Measurements from ENCODE around the gene CR2. TPM values are rescaled to one million over a fixed set of nuclear protein-coding genes. Genes with fewer than 3 reads are reported as not detected.

The CR2 gene
- total RNA-seq, 1 experiment from 2014 or later: 1.8 TPM

DNA sequence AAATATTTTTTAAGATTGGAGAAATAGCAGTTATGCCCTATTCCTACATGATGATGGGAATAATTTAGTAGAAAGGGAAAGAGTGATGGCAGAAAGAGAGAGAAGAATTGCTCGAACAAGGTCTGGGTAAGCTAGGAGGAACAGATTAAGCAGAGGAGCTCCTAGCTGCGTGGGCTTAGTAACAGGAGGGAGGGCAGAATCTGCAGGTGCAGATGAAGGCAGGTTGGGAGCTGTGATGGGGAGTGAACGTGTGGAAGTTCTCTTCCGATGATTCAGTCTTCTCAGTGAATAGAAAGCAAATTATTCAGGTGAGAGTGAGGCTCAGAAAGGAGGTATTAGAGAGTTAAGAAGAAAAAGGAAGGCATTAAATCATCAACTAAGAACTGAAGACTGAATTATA lies 33.5 kb downstream of the CR2 start:
- no peak overlapping the region for H4K91ac ChIP-seq (ENCODE audit: insufficient read length, low read depth, low read length)
- H3K27ac Mint-ChIP-seq: no peak overlapping the region

More for the DNA sequence above, 33.5 kb downstream of the CR2 start:
- Histone ChIP-seq H2AK5ac (ENCODE audit: insufficient read length, low read length) (no peak overlapping the region), H2BK20ac (ENCODE audit: low read depth, low read length, poor library complexity, severe bottlenecking) (no peak overlapping the region), H3K4me1 (ENCODE audit: insufficient read depth, low read length) (no peaks in the 10 kb centered on the region), H3T11ph (ENCODE audit: low read length) (no peak overlapping the region), H3K4me2 (ENCODE audit: insufficient read depth, insufficient read length, low read length) (no peak overlapping the region), H3K27me3 (ENCODE audit: insufficient read depth, low read length) (no peaks in the 10 kb centered on the region), H3K9me3 (ENCODE audit: control insufficient read depth, low read depth, low read length) (no peaks in the 10 kb centered on the region), H3K79me2 (ENCODE audit: insufficient read depth, low read length) (no peaks in the 10 kb centered on the region), H3K4ac (ENCODE audit: low read depth, low read length) (no peak overlapping the region), H4K5ac (ENCODE audit: insufficient read length, low read depth, low read length) (no peak overlapping the region), H2BK15ac (ENCODE audit: low read depth, low read length) (no peak overlapping the region), H2BK5ac (ENCODE audit: insufficient read length, low read length) (no peak overlapping the region), H4K20me1 (ENCODE audit: control insufficient read depth, insufficient read depth, insufficient read length) (no peaks in the 10 kb centered on the region), H3K23ac (ENCODE audit: insufficient read length, low read depth, low read length) (no peak overlapping the region), H3K56ac (ENCODE audit: insufficient read length, low read depth, low read length) (no peak overlapping the region), H3K23me2 (ENCODE audit: insufficient read length, low read depth, low read length, poor library complexity, severe bottlenecking) (no peaks in the 10 kb centered on the region), H3K27ac (ENCODE audit: insufficient read length, low read depth, low read length) (no peak overlapping the region), H2BK12ac (ENCODE audit: insufficient read length, low read depth, low read length) (no peak overlapping the region), H2BK120ac (ENCODE audit: low read depth, low read length, poor library complexity, severe bottlenecking) (no peak overlapping the region), H3K9ac (ENCODE audit: extremely low read depth, insufficient read length, low read length) (no peak overlapping the region), H3K18ac (ENCODE audit: insufficient read length, low read depth, low read length) (no peak overlapping the region), H2AFZ (ENCODE audit: low read length) (no peak overlapping the region), H3K14ac (ENCODE audit: insufficient read depth, low read length) (no peak overlapping the region), H3K79me1 (ENCODE audit: insufficient read depth, low read depth, low read length, poor library complexity, severe bottlenecking) (no peaks in the 10 kb centered on the region), H4K8ac (replicated peaks; ENCODE audit: insufficient read length, low read depth, low read length) (no peak overlapping the region)
- H3K9me3 Mint-ChIP-seq: no peaks in the 10 kb centered on the region
- TF ChIP-seq, protein P1, sequence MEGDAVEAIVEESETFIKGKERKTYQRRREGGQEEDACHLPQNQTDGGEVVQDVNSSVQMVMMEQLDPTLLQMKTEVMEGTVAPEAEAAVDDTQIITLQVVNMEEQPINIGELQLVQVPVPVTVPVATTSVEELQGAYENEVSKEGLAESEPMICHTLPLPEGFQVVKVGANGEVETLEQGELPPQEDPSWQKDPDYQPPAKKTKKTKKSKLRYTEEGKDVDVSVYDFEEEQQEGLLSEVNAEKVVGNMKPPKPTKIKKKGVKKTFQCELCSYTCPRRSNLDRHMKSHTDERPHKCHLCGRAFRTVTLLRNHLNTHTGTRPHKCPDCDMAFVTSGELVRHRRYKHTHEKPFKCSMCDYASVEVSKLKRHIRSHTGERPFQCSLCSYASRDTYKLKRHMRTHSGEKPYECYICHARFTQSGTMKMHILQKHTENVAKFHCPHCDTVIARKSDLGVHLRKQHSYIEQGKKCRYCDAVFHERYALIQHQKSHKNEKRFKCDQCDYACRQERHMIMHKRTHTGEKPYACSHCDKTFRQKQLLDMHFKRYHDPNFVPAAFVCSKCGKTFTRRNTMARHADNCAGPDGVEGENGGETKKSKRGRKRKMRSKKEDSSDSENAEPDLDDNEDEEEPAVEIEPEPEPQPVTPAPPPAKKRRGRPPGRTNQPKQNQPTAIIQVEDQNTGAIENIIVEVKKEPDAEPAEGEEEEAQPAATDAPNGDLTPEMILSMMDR (conservative IDR thresholded peaks at IDR 0.05): no peak
- no peak overlapping the region for H3K4me3 Mint-ChIP-seq
- H3K27me3 Mint-ChIP-seq (ENCODE audit: low read depth): peaks cover 13% of the 10 kb centered on the region
- no peaks in the 10 kb centered on the region for H3K36me3 Mint-ChIP-seq (ENCODE audit: insufficient read depth in 1 of 3, low read depth in 3 of 3)
- DNase-seq: no peak
- H3K4me1 Mint-ChIP-seq: no peaks in the 10 kb centered on the region
- WGBS (ENCODE audit: extremely low coverage, insufficient read length, low lambda C conversion rate): no CpG with 5 or more reads among the region's 4 CpGs

Data from H9 (cell line).